ENCODE results near the gene EYS.

The EYS gene

GRCh38 chr6:64703922-64704321 is 1003.1 kb downstream of the EYS start:
- no peak for DNase-seq

- DNase-seq: no peak
Observed at GRCh38 chr6:64696053-64696452, 1011.0 kb downstream of the EYS start.

- DNase-seq: no peak
Observed at GRCh38 chr6:64694356-64694755, 1012.7 kb downstream of the EYS start.

GRCh38 chr6:64691064-64691463 is 1016.0 kb downstream of the EYS start:
- no peak for DNase-seq

- no peak for DNase-seq
Observed at GRCh38 chr6:64685401-64685800, 1021.6 kb downstream of the EYS start.

- no peak for DNase-seq
Observed at GRCh38 chr6:64683682-64684081, 1023.3 kb downstream of the EYS start.

- no peak for DNase-seq
Observed at GRCh38 chr6:64681416-64682160, 1025.4 kb downstream of the EYS start.

DNA sequence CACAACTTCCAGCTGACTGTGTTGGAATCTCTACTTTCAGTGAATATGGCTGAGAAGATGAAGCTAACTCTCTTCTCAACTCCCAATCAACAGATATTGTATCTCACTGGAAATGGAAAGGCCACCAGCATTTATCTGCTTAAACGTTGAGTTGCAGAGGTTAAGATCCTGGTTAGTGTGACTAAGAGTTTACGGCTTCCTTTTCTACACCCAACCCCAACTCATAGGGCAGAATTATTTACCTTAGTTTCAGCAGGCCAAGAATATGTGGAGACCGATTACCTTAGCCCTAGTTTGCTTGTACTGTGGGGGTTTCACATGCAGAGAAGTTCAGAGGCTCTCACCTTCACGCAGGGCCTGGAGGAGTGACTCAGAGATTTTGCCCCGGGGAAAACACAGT is 1026.6 kb downstream of the EYS start:
- DNase-seq: no peak

DNA sequence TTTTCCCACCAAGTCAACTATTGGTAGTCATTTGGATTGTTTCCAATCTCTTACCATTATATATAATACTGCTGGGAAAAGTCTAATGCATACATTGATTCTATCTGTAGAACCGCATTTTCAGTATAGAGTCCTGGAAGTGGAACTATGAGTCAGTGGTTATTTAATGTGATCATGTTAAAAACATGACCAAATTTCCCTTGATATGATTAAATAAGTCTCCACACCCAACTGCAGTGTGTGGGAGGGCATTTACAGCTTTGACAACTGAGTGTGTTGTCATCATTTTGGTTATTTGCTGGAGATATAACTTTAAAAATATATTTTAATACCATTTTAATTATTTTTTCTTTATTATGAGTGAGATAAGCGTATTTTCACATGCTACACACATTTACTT is 1027.6 kb downstream of the EYS start:
- no peak for DNase-seq

GRCh38 chr6:64672651-64673050 is 1034.4 kb downstream of the EYS start:
- DNase-seq: no peak

GRCh38 chr6:64672131-64672530 is 1034.9 kb downstream of the EYS start:
- no peak for DNase-seq

DNA sequence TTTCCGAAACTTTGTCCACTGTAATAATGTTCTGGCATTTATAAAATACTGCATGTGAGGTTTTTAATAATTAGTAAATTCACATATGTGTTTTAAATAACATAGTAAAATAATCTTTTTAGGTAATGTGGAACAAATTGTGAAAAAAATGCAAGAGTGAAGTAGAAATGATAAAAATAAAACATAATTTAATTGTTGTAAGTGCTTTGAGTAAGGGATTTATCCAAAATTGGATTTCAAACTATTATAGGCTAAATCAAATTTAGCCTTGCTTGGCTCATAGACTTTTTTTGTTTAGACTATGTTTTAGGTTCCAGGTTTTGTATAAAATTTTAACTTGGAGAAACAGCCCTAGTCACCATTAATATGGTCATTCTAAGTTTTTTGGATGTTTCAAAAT is 1041.9 kb downstream of the EYS start:
- DNase-seq: no peak

- DNase-seq: no peak
Observed at GRCh38 chr6:64664480-64664879, 1042.5 kb downstream of the EYS start.

- DNase-seq: no peak
Observed at GRCh38 chr6:64644024-64644423, 1063.0 kb downstream of the EYS start.

DNA sequence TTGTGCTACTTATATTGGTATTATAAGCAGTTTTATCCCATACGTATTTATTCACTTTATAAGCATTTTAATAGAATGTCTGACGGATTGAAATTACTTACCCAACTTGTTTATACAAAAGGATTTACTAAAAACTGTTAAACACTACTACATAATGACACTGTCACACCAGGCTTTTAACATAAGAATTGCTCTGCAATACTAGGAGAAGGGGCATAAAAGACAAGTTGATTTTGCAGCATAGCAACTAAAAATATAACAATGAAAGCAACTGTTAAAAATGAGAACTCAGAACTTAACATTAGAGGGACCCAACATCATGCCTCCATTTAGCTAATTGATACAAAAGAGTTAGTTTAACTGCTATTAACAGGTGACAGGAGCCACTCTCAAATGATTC is 1076.1 kb downstream of the EYS start:
- no peak for DNase-seq

GRCh38 chr6:64622944-64623343 is 1084.1 kb downstream of the EYS start:
- no peak for DNase-seq

- DNase-seq: no peak
Observed at GRCh38 chr6:64602993-64603392, 1104.0 kb downstream of the EYS start.

- DNase-seq: no peak
Observed at GRCh38 chr6:64591676-64592036, 1115.4 kb downstream of the EYS start.

DNA sequence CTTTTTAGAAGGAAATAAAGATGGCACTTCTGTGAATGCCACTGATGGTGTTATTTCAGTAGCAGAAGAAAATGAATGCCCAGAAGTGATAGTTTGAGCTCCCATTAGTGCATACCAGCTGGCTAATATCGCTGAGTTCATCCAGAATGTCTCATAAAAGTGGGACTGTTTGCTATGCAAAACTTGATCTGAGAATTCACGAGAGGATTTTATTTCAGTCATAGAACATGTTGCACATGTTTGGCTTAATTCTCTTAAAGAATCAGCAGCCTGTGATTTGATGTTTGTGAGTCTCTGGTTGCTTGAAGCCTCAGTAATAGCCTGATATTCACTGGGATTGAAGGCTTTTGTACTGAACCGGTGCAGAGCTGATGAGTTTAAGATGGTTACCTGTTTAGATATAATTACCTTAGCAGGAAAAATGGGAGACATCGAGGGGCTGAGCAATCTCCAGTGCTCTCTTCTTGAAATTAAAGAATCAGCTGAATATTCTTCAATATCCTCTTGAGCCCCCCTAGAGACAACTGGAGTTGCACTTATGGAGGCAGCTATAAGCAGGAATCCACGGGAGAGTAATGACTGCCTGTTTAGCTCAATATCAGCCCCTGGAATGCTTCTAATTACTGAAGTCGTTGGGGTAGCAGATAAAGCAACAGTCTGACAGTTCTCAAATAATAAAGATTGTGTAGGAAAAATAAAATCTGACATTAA is 1115.9 kb downstream of the EYS start:
- DNase-seq: peak in 1 of 2 experiments; percentile 32

DNA sequence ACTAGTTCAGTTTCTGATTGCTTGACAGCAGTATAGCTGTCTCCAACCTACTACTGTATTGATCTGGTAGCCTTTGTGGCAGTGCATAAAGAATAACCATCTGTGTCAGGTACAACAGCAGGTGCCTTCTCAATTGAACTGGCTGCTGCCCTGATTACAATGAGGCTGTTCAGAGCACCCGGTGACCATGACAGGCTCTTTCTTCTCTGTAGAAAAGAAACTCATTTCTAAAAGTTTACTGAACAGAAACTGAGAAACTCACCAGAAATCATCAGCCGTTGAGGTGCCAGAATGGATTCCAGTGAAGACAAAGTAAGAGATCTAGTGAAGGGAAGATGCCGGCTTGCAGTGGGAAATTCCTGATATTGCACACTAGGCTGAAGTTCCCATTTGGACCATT is 1117.1 kb downstream of the EYS start:
- no peak for DNase-seq

GRCh38 chr6:64580346-64580745 is 1126.7 kb downstream of the EYS start:
- no peak for DNase-seq

DNA sequence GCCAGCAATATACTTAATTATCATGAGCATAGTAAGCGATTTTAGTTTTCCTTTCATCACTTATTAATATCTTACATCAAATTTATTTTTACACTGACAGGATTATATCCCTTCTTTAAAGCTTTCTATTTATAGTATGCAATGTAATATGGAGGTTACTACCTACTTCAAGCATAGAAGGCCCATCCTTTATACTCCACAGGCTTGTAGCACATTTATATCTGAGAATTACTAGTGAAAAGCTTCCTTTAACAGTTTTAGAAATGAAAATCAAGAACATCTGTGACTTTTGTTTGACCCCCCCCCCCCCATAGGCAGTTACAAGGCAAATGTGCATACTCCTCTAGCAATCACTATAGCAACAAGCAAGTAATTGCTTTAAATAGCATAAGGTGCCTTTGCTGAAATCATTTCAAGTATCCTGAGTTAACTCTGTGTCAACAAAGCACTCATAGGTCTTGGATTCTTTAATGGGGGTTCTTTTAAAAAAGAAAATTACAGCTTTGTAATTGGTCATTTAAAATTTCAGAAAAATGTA is 1153.7 kb downstream of the EYS start:
- DNase-seq: peak; percentile 22 to 77

GRCh38 chr6:64547594-64548268 is 1159.3 kb downstream of the EYS start:
- DNase-seq: no peak

- DNase-seq: no peak
Observed at GRCh38 chr6:64539917-64540316, 1167.1 kb downstream of the EYS start.

Measured in NCI-H524 (cell line).